Duodenal mucosa (tissue), 2 donors: Measurements from ENCODE around the gene SART1.

Source experiments
- H3K27ac ChIP-seq: one replicate; pipeline ENCODE4 v1.7.0; 2013; ENCODE audit warnings: low read depth, low read length
- H3K27me3 ChIP-seq, 2 donors: one replicate each; pipeline ENCODE4 v1.7.0; 2013; ENCODE audit warnings: low read length in 2 of 2, control low read depth in 1 of 2; ENCODE audit not compliant: insufficient read depth in 2 of 2, control insufficient read depth in 1 of 2
- H3K36me3 ChIP-seq, 2 donors: one replicate each; pipeline ENCODE4 v1.7.0; 2013; ENCODE audit warnings: low read length in 2 of 2, control low read depth in 1 of 2; ENCODE audit not compliant: insufficient read depth in 2 of 2, control insufficient read depth in 1 of 2
- H3K4me1 ChIP-seq, 2 donors: one replicate each; pipeline ENCODE4 v1.7.0; 2013; ENCODE audit warnings: low read length in 2 of 2, control low read depth in 1 of 2; ENCODE audit not compliant: insufficient read depth in 2 of 2, control insufficient read depth in 1 of 2
- H3K4me3 ChIP-seq, 2 donors: one replicate each; pipeline ENCODE4 v1.7.0; 2013; ENCODE audit warnings: low read length in 2 of 2, low read depth in 1 of 2
- H3K9ac ChIP-seq, 2 donors: one replicate each; pipeline ENCODE4 v1.7.0; 2013; ENCODE audit warnings: low read length in 2 of 2, low read depth in 1 of 2
- H3K9me3 ChIP-seq, 2 donors: one replicate each; pipeline ENCODE4 v1.7.0; 2013; ENCODE audit warnings: low read length in 2 of 2, control low read depth in 1 of 2; ENCODE audit not compliant: control insufficient read depth in 1 of 2

SART1 gene

DNA sequence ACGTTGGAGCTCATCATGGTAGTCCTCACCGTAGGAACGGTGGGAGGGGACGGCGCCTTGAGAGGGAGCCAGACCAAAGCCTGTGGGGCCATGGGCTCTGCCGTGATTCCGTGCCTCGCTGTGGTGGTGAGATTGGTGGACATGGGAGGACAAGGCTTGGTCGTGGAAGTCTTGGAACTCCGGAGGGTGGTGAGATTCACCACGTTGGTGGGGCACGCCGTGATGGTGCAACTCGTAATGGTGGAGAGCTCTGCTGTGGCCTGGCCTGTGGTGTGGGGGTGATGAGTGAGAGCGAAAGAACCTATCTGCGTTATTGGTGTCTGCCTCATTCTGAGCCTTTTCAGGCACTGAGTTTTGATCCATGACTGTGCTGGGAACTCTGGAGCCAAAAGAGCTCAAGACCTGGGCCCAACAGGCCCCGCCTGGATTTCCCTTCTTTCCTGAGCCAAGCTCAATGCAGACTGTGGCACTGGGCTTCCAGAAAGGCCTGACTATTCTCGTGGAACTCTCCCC is 64.5 kb downstream of the SART1 start, which contains the start of gene CATSPER1:
Gene CATSPER1, minus strand, starts transcription at position 463 of the 513 bp plus-strand sequence. Its CDS starts 100 bp downstream, at position 363.
- Histone ChIP-seq H3K4me3 (no peak within 1 kb of the TSS), H3K4me1 (peaks cover 0 to 7% of the 10 kb centered on the region in 2 donors), H3K9ac (no peak within 1 kb of the TSS), H3K9me3 (no peaks in the 10 kb centered on the region), H3K36me3 (no peaks in the 10 kb centered on the region), H3K27ac (no peak within 1 kb of the TSS), H3K27me3 (peaks cover 0 to 4% of the 10 kb centered on the region in 2 donors)
